H1 (cell line): ENCODE measurements around the gene PRKN. TPM values are rescaled to one million over a fixed set of nuclear protein-coding genes. Genes with fewer than 3 reads are reported as not detected.

Source experiments
- GABPA ChIP-seq: IDR thresholded peaks from 2 replicates; pipeline ENCODE4 v1.6.1; 2011; ENCODE audit warnings: mild to moderate bottlenecking, low read length, moderate library complexity, borderline replicate concordance; ENCODE audit not compliant: insufficient read depth
- KDM1A ChIP-seq: fragments of 200-600, 300-600 bp; sonication (generic); IDR thresholded peaks from 2 replicates; pipeline ENCODE4 v1.7.1; 2016; ENCODE audit warnings: mild to moderate bottlenecking, low read length, borderline replicate concordance
- NANOG ChIP-seq: IDR thresholded peaks from 2 replicates; pipeline ENCODE4 v1.6.1; 2011; ENCODE audit warnings: low read length, low read depth, mild to moderate bottlenecking, inconsistent platforms; ENCODE audit not compliant: insufficient read depth, poor library complexity, severe bottlenecking
- RFX5 ChIP-seq: IDR thresholded peaks from 2 replicates; pipeline ENCODE4 v1.6.1; 2011; ENCODE audit warnings: low read depth, low read length, improper control_type of control experiment, borderline replicate concordance
- SIRT6 ChIP-seq: IDR thresholded peaks from one replicate; pipeline ENCODE4 v1.7.1; 2012; ENCODE audit warnings: low read length, inconsistent platforms
- YY1 ChIP-seq: IDR thresholded peaks from 2 replicates; pipeline ENCODE4 v1.6.1; 2011; ENCODE audit warnings: low read depth, mild to moderate bottlenecking, low read length
- ZNF274 ChIP-seq: IDR thresholded peaks from 2 replicates; pipeline ENCODE4 v1.7.0; 2012; ENCODE audit warnings: low read length, borderline replicate concordance; ENCODE audit errors: extremely low read depth
- polyA plus RNA-seq, 7 experiments: library from polyadenylated mRNA; depleted of rRNA in 3 of 7; stranded (reverse) in 5 of 7; unstranded in 2 of 7; fragments of >200 nt in 5 of 7; fragments of 200-250 nt in 2 of 7; gene quantifications; 1 replicate in 5 of 7; 2 replicates in 1 of 7; 4 replicates in 1 of 7; pipeline versions ENCODE4 v1.2.1 to v1.2.3, GENCODE V29; 2011 to 2013; ENCODE audit warnings: missing spikeins in 2 of 7, mixed read lengths in 2 of 7
- total RNA-seq: library from RNA; stranded (reverse); fragmentation: NEBNext Ultra II Directional; extraction: Animal tissue kit (Norgen Biotek cat#: 25700); gene quantifications from 2 replicates; pipeline ENCODE4 v1.2.1, GENCODE V29; 2021

The PRKN gene
- total and polyA plus RNA-seq, 2 of the 8 experiments (the other 6 are each of a cell fraction or from before 2014, with no cell fraction given): 0.13 to 0.29 TPM

DNA sequence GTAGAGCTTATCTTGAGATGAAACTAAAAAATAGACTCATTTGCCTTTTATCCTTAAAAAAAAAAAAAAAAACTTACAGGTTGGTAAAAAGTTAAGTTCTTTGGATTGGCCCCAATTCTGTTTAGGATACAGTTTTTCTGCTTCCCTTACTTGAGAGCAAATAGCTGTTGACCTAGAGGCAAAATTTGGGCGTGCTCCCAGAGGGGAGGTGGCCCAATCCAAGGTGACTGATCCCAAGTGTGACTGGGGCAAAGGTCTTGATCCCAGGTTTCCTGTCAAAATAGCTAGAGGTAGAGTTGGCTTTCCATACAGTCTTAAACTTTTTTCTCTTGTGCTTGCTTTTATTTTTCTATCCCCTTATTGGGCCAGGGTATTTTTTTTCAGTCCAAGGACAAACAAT, 1089.9 kb downstream of the PRKN start (continued):
- TF ChIP-seq SIRT6 (no peak), YY1 (no peak), RFX5 (no peak), ZNF274 (no peak), KDM1A (no peak), GABPA (no peak), NANOG (no peak)
